ENCODE measurements around the gene MAP3K21.

Gene MAP3K21

GRCh38 chr1:233336554-233337456 is 9.3 kb downstream of the MAP3K21 start:
- H3K9me3 Mint-ChIP-seq, result peaks cover 0 to 4% of the 10 kb centered on the region in 2 donors
- peaks cover 10 to 18% of the 10 kb centered on the region in 2 donors for H3K27me3 Mint-ChIP-seq
- ATAC-seq (replicated peaks) (no peak), DNase-seq (no peak)
- peaks cover 5% of the 10 kb centered on the region in 2 donors for H3K36me3 Mint-ChIP-seq
- no peak overlapping the region for H3K4me3 Mint-ChIP-seq
- peaks cover 0 to 7% of the 10 kb centered on the region in 2 donors for H3K4me1 Mint-ChIP-seq
- no peak overlapping the region for H3K27ac Mint-ChIP-seq

- Mint-ChIP-seq H3K27ac (no peak overlapping the region), H3K4me3 (no peak overlapping the region)
- ATAC-seq (replicated peaks), result no peak
Observed at GRCh38 chr1:233337505-233337904, 10.0 kb downstream of the MAP3K21 start.

GRCh38 chr1:233338102-233338501 is 10.6 kb downstream of the MAP3K21 start:
- peaks cover 0 to 4% of the 10 kb centered on the region in 2 donors for H3K9me3 Mint-ChIP-seq
- peaks cover 0 to 5% of the 10 kb centered on the region in 2 donors for H3K4me1 Mint-ChIP-seq
- H3K27me3 Mint-ChIP-seq, result peaks cover 18 to 20% of the 10 kb centered on the region in 2 donors
- no peak for DNase-seq
- H3K4me3 Mint-ChIP-seq, result no peak overlapping the region
- H3K27ac Mint-ChIP-seq, result no peak overlapping the region
- peaks cover 1 to 5% of the 10 kb centered on the region in 2 donors for H3K36me3 Mint-ChIP-seq
- no peak for ATAC-seq (replicated peaks)

More at GRCh38 chr1:233337505-233337904, 10.0 kb downstream of the MAP3K21 start:
- H3K4me1 Mint-ChIP-seq, result peaks cover 0 to 5% of the 10 kb centered on the region in 2 donors
- H3K9me3 Mint-ChIP-seq, result peaks cover 0 to 4% of the 10 kb centered on the region in 2 donors
- DNase-seq, result no peak
- H3K27me3 Mint-ChIP-seq, result peaks cover 14 to 18% of the 10 kb centered on the region in 2 donors
- peaks cover 1 to 5% of the 10 kb centered on the region in 2 donors for H3K36me3 Mint-ChIP-seq

GRCh38 chr1:233340031-233340555 is 12.6 kb downstream of the MAP3K21 start:
- Mint-ChIP-seq H3K27me3 (peaks cover 17 to 28% of the 10 kb centered on the region in 2 donors), H3K9me3 (peaks cover 2 to 4% of the 10 kb centered on the region in 2 donors), H3K4me3 (no peak overlapping the region), H3K36me3 (peaks cover 1 to 5% of the 10 kb centered on the region in 2 donors), H3K27ac (no peak overlapping the region), H3K4me1 (peaks cover 0 to 5% of the 10 kb centered on the region in 2 donors)
- DNase-seq (no peak), ATAC-seq (replicated peaks) (no peak)

GRCh38 chr1:233340966-233341516 is 13.5 kb downstream of the MAP3K21 start:
- ATAC-seq (replicated peaks) (no peak), DNase-seq (no peak)
- peaks cover 1 to 5% of the 10 kb centered on the region in 2 donors for H3K36me3 Mint-ChIP-seq
- H3K4me3 Mint-ChIP-seq, result no peak overlapping the region
- H3K4me1 Mint-ChIP-seq, result peaks cover 0 to 5% of the 10 kb centered on the region in 2 donors
- H3K27ac Mint-ChIP-seq, result no peak overlapping the region
- peaks cover 17 to 28% of the 10 kb centered on the region in 2 donors for H3K27me3 Mint-ChIP-seq
- H3K9me3 Mint-ChIP-seq, result peaks cover 2 to 4% of the 10 kb centered on the region in 2 donors

GRCh38 chr1:233342086-233342485 is 14.6 kb downstream of the MAP3K21 start:
- no peak overlapping the region for H3K4me3 Mint-ChIP-seq
- peaks cover 1 to 5% of the 10 kb centered on the region in 2 donors for H3K36me3 Mint-ChIP-seq
- peaks cover 2 to 4% of the 10 kb centered on the region in 2 donors for H3K9me3 Mint-ChIP-seq
- DNase-seq, result no peak
- H3K27ac Mint-ChIP-seq, result no peak overlapping the region
- peaks cover 13 to 22% of the 10 kb centered on the region in 2 donors for H3K27me3 Mint-ChIP-seq
- H3K4me1 Mint-ChIP-seq, result peaks cover 0 to 5% of the 10 kb centered on the region in 2 donors
- ATAC-seq (replicated peaks), result no peak

GRCh38 chr1:233343262-233343661 is 15.7 kb downstream of the MAP3K21 start:
- ATAC-seq (replicated peaks) (no peak), DNase-seq (no peak)
- Mint-ChIP-seq H3K9me3 (peaks cover 2 to 4% of the 10 kb centered on the region in 2 donors), H3K27ac (no peak overlapping the region), H3K4me1 (peaks cover 0 to 5% of the 10 kb centered on the region in 2 donors), H3K27me3 (peaks cover 13 to 18% of the 10 kb centered on the region in 2 donors), H3K4me3 (no peak overlapping the region), H3K36me3 (peaks cover 1 to 9% of the 10 kb centered on the region in 2 donors)

- ATAC-seq (replicated peaks), result no peak
- peaks cover 0 to 2% of the 10 kb centered on the region in 2 donors for H3K9me3 Mint-ChIP-seq
- no peak overlapping the region for H3K27ac Mint-ChIP-seq
- peaks cover 4 to 16% of the 10 kb centered on the region in 2 donors for H3K27me3 Mint-ChIP-seq
- no peaks in the 10 kb centered on the region for H3K4me1 Mint-ChIP-seq
- no peak for DNase-seq
- peaks cover 0 to 4% of the 10 kb centered on the region in 2 donors for H3K36me3 Mint-ChIP-seq
- no peak overlapping the region for H3K4me3 Mint-ChIP-seq
Observed at GRCh38 chr1:233347338-233347737, 19.8 kb downstream of the MAP3K21 start.

GRCh38 chr1:233349137-233349536 is 21.6 kb downstream of the MAP3K21 start:
- DNase-seq, result no peak
- Mint-ChIP-seq H3K27ac (no peak overlapping the region), H3K9me3 (no peaks in the 10 kb centered on the region), H3K27me3 (no peaks in the 10 kb centered on the region), H3K36me3 (peaks cover 0 to 4% of the 10 kb centered on the region in 2 donors), H3K4me3 (no peak overlapping the region), H3K4me1 (no peaks in the 10 kb centered on the region)
- ATAC-seq (replicated peaks), result no peak

- peaks cover 10 to 30% of the 10 kb centered on the region in 2 donors for H3K4me1 Mint-ChIP-seq
- H3K27me3 Mint-ChIP-seq, result no peaks in the 10 kb centered on the region
- peaks cover 0 to 2% of the 10 kb centered on the region in 2 donors for H3K9me3 Mint-ChIP-seq
- H3K36me3 Mint-ChIP-seq, result peaks cover 6 to 11% of the 10 kb centered on the region in 2 donors
- DNase-seq (no peak), ATAC-seq (replicated peaks) (no peak)
- H3K4me3 Mint-ChIP-seq, result no peak overlapping the region
- no peak overlapping the region for H3K27ac Mint-ChIP-seq
Observed at GRCh38 chr1:233354983-233355382, 27.5 kb downstream of the MAP3K21 start.

GRCh38 chr1:233355841-233356704 is 28.5 kb downstream of the MAP3K21 start:
- H3K27me3 Mint-ChIP-seq, result no peaks in the 10 kb centered on the region
- peaks cover 6 to 11% of the 10 kb centered on the region in 2 donors for H3K36me3 Mint-ChIP-seq
- H3K4me1 Mint-ChIP-seq, result peaks cover 10 to 30% of the 10 kb centered on the region in 2 donors
- no peak overlapping the region for H3K4me3 Mint-ChIP-seq
- DNase-seq (no peak), ATAC-seq (replicated peaks) (peak; percentile 69 to 76)
- no peak overlapping the region for H3K27ac Mint-ChIP-seq
- peaks cover 0 to 2% of the 10 kb centered on the region in 2 donors for H3K9me3 Mint-ChIP-seq

GRCh38 chr1:233356705-233356987 is 29.1 kb downstream of the MAP3K21 start:
- DNase-seq (no peak), ATAC-seq (replicated peaks) (no peak)
- no peaks in the 10 kb centered on the region for H3K27me3 Mint-ChIP-seq
- peaks cover 0 to 2% of the 10 kb centered on the region in 2 donors for H3K9me3 Mint-ChIP-seq
- H3K4me3 Mint-ChIP-seq, result no peak overlapping the region
- H3K4me1 Mint-ChIP-seq, result peaks cover 10 to 30% of the 10 kb centered on the region in 2 donors
- no peak overlapping the region for H3K27ac Mint-ChIP-seq
- H3K36me3 Mint-ChIP-seq, result peaks cover 6 to 12% of the 10 kb centered on the region in 2 donors

GRCh38 chr1:233357595-233358397 is 30.3 kb downstream of the MAP3K21 start:
- Mint-ChIP-seq H3K4me1 (peaks cover 10 to 30% of the 10 kb centered on the region in 2 donors), H3K36me3 (peaks cover 9 to 16% of the 10 kb centered on the region in 2 donors), H3K27ac (peak overlapping the region; percentile 79), H3K4me3 (no peak overlapping the region), H3K9me3 (peaks cover 0 to 2% of the 10 kb centered on the region in 2 donors), H3K27me3 (no peaks in the 10 kb centered on the region)
- DNase-seq, result no peak
- ATAC-seq (replicated peaks), result peak; percentile 90 to 92
